Measurements from ENCODE around the gene RFLNA. TPM values are rescaled to one million over a fixed set of nuclear protein-coding genes. Genes with fewer than 3 reads are reported as not detected.

RFLNA gene
- total RNA-seq, 1 donor: 15.9 TPM

- H3K36me3 ChIP-seq (ENCODE audit: insufficient read depth, low read length): peaks cover 64% of the 10 kb centered on the region
- H3K27me3 ChIP-seq (ENCODE audit: insufficient read depth, low read length): no peaks in the 10 kb centered on the region
- peaks cover 10% of the 10 kb centered on the region for H4K20me1 ChIP-seq (ENCODE audit: insufficient read depth, low read length)
- H2AFZ ChIP-seq (ENCODE audit: low read length): no peak overlapping the region
- no peak for TF ChIP-seq CTCF (IDR thresholded peaks at IDR 0.05; ENCODE audit: extremely low read depth, low read depth, low read length)
- H3K79me2 ChIP-seq (ENCODE audit: insufficient read depth, low read length): no peaks in the 10 kb centered on the region
- H3K4me1 ChIP-seq (ENCODE audit: insufficient read depth, low read length): peaks cover 7% of the 10 kb centered on the region
- no peak overlapping the region for H3K27ac ChIP-seq (ENCODE audit: low read depth, low read length)
- H3K4me3 ChIP-seq (ENCODE audit: insufficient read depth, low read length): no peak overlapping the region
- DNase-seq (ENCODE audit: insufficient read length, low spot score, missing footprints): no peak
- H3K4me2 ChIP-seq (ENCODE audit: insufficient read depth, low read length): no peak overlapping the region
- H3K9me3 ChIP-seq (ENCODE audit: low read depth, low read length): peaks cover 9% of the 10 kb centered on the region
These were observed 31.2 kb downstream of the RFLNA start for GRCh38 chr12:124326104-124326503.

GRCh38 chr12:124326871-124327270 is 32.0 kb downstream of the RFLNA start:
- H3K27me3 ChIP-seq (ENCODE audit: insufficient read depth, low read length): no peaks in the 10 kb centered on the region
- no peak overlapping the region for H3K4me2 ChIP-seq (ENCODE audit: insufficient read depth, low read length)
- H3K36me3 ChIP-seq (ENCODE audit: insufficient read depth, low read length): peaks cover 71% of the 10 kb centered on the region
- no peaks in the 10 kb centered on the region for H3K79me2 ChIP-seq (ENCODE audit: insufficient read depth, low read length)
- no peak for TF ChIP-seq CTCF (IDR thresholded peaks at IDR 0.05; ENCODE audit: extremely low read depth, low read depth, low read length)
- peaks cover 2% of the 10 kb centered on the region for H3K4me1 ChIP-seq (ENCODE audit: insufficient read depth, low read length)
- H3K27ac ChIP-seq (ENCODE audit: low read depth, low read length): no peak overlapping the region
- H2AFZ ChIP-seq (ENCODE audit: low read length): no peak overlapping the region
- no peak overlapping the region for H3K4me3 ChIP-seq (ENCODE audit: insufficient read depth, low read length)
- no peak for DNase-seq (ENCODE audit: insufficient read length, low spot score, missing footprints)
- H3K9me3 ChIP-seq (ENCODE audit: low read depth, low read length): peaks cover 9% of the 10 kb centered on the region
- peaks cover 12% of the 10 kb centered on the region for H4K20me1 ChIP-seq (ENCODE audit: insufficient read depth, low read length)

- Histone ChIP-seq H2AFZ (ENCODE audit: low read length) (no peak overlapping the region), H4K20me1 (ENCODE audit: insufficient read depth, low read length) (peaks cover 17% of the 10 kb centered on the region), H3K4me2 (ENCODE audit: insufficient read depth, low read length) (no peak overlapping the region), H3K9me3 (ENCODE audit: low read depth, low read length) (peaks cover 9% of the 10 kb centered on the region), H3K27ac (ENCODE audit: low read depth, low read length) (no peak overlapping the region), H3K4me3 (ENCODE audit: insufficient read depth, low read length) (no peak overlapping the region), H3K27me3 (ENCODE audit: insufficient read depth, low read length) (no peaks in the 10 kb centered on the region), H3K36me3 (ENCODE audit: insufficient read depth, low read length) (peaks cover 77% of the 10 kb centered on the region), H3K4me1 (ENCODE audit: insufficient read depth, low read length) (no peaks in the 10 kb centered on the region), H3K79me2 (ENCODE audit: insufficient read depth, low read length) (no peaks in the 10 kb centered on the region)
- no peak for TF ChIP-seq CTCF (IDR thresholded peaks at IDR 0.05; ENCODE audit: extremely low read depth, low read depth, low read length)
- DNase-seq (ENCODE audit: insufficient read length, low spot score, missing footprints): no peak
These were observed 32.6 kb downstream of the RFLNA start for GRCh38 chr12:124327362-124328043.

- no peaks in the 10 kb centered on the region for H3K79me2 ChIP-seq (ENCODE audit: insufficient read depth, low read length)
- peaks cover 18% of the 10 kb centered on the region for H4K20me1 ChIP-seq (ENCODE audit: insufficient read depth, low read length)
- peaks cover 84% of the 10 kb centered on the region for H3K36me3 ChIP-seq (ENCODE audit: insufficient read depth, low read length)
- H3K4me1 ChIP-seq (ENCODE audit: insufficient read depth, low read length): no peaks in the 10 kb centered on the region
- H3K4me3 ChIP-seq (ENCODE audit: insufficient read depth, low read length): no peak overlapping the region
- no peak for DNase-seq (ENCODE audit: insufficient read length, low spot score, missing footprints)
- no peak for TF ChIP-seq CTCF (IDR thresholded peaks at IDR 0.05; ENCODE audit: extremely low read depth, low read depth, low read length)
- no peak overlapping the region for H2AFZ ChIP-seq (ENCODE audit: low read length)
- no peak overlapping the region for H3K27ac ChIP-seq (ENCODE audit: low read depth, low read length)
- peaks cover 9% of the 10 kb centered on the region for H3K9me3 ChIP-seq (ENCODE audit: low read depth, low read length)
- no peaks in the 10 kb centered on the region for H3K27me3 ChIP-seq (ENCODE audit: insufficient read depth, low read length)
- H3K4me2 ChIP-seq (ENCODE audit: insufficient read depth, low read length): no peak overlapping the region
These were observed 33.2 kb downstream of the RFLNA start for GRCh38 chr12:124328116-124328515.

All from osteoblast (primary cell).